Fibroblast of gingiva (primary cell): ENCODE measurements around the gene SIGLEC1.

Source experiments
- DNase-seq: peaks from one replicate; pipeline ENCODE4 v3.0.0-alpha.2; 2011; ENCODE audit warnings: low read depth

SIGLEC1 gene

GRCh38 chr20:3679749-3680700 lies 32.4 kb downstream of the SIGLEC1 start:
- DNase-seq = peak; percentile 83

GRCh38 chr20:3678856-3679720 lies 33.3 kb downstream of the SIGLEC1 start:
- peak; percentile 57 for DNase-seq

- DNase-seq = no peak
Measured at GRCh38 chr20:3678198-3678597, 34.2 kb downstream of the SIGLEC1 start.

- DNase-seq = peak; percentile 18
Measured at GRCh38 chr20:3677733-3678132, 34.7 kb downstream of the SIGLEC1 start.

- DNase-seq = no peak
Measured at GRCh38 chr20:3674995-3675900, 37.2 kb downstream of the SIGLEC1 start.

- DNase-seq = no peak
Measured at GRCh38 chr20:3674447-3674846, 38.0 kb downstream of the SIGLEC1 start.

- no peak for DNase-seq
Measured at GRCh38 chr20:3673221-3674070, 39.0 kb downstream of the SIGLEC1 start.

GRCh38 chr20:3672547-3673171 lies 39.7 kb downstream of the SIGLEC1 start:
- DNase-seq = no peak

- no peak for DNase-seq
Measured at GRCh38 chr20:3671986-3672546, 40.3 kb downstream of the SIGLEC1 start.

GRCh38 chr20:3670945-3671344 lies 41.5 kb downstream of the SIGLEC1 start:
- DNase-seq = no peak

- DNase-seq = peak; percentile 15
Measured at GRCh38 chr20:3670511-3670910, 41.9 kb downstream of the SIGLEC1 start.

GRCh38 chr20:3669710-3670367 lies 42.6 kb downstream of the SIGLEC1 start:
- no peak for DNase-seq

GRCh38 chr20:3667434-3668037 lies 44.9 kb downstream of the SIGLEC1 start:
- DNase-seq = no peak

GRCh38 chr20:3663858-3664257 lies 48.5 kb downstream of the SIGLEC1 start:
- DNase-seq = no peak

- no peak for DNase-seq
Measured at GRCh38 chr20:3663031-3663701, 49.2 kb downstream of the SIGLEC1 start, which contains the start of gene GFRA4. Gene GFRA4 (minus strand): TSS chr20:3663399. CDS start chr20:3663399, 0 bp downstream.
